ENCODE data around the gene PLEKHF1. TPM values are rescaled to one million over a fixed set of nuclear protein-coding genes. Genes with fewer than 3 reads are reported as not detected.

Gene PLEKHF1
- total RNA-seq, 1 experiment from 2014 or later, result 5.5 TPM

GRCh38 chr19:29683009-29683408 lies 17.7 kb downstream of the PLEKHF1 start:
- no peaks in the 10 kb centered on the region for H3K9me2 ChIP-seq (ENCODE audit: insufficient read depth)
- ChIA-PET CTCF (no interaction called here), RAD21 (ENCODE audit: low non-redundant PET in 1 of 2, low total read pairs in 2 of 2, uncharacterized antibody in 2 of 2, unreplicated experiment in 2 of 2) (no interaction called here), POLR2A (no interaction called here)
- H3K9ac ChIP-seq (ENCODE audit: low read length), result no peak overlapping the region
- TF ChIP-seq YY1 (IDR thresholded peaks at IDR 0.05; ENCODE audit: extremely low read depth, insufficient replicate concordance, low read depth, low read length), result no peak
- no peak for TF ChIP-seq POLR2A (IDR thresholded peaks at IDR 0.05; ENCODE audit: borderline replicate concordance, extremely low read depth, insufficient read depth, insufficient read length)
- TF ChIP-seq MAX (IDR thresholded peaks at IDR 0.05), result no peak
- TF ChIP-seq POLR2AphosphoS5 (IDR thresholded peaks at IDR 0.05; ENCODE audit: low read depth, low read length), result no peak
- no peak for TF ChIP-seq ZFX (IDR thresholded peaks at IDR 0.05)
- no peaks in the 10 kb centered on the region for H3K79me2 ChIP-seq (ENCODE audit: insufficient read depth, low read length)
- H3K4me3 ChIP-seq (replicated peaks in 1 of 2; ENCODE audit: low read depth in 1 of 2, low read length in 2 of 2), result no peak overlapping the region
- no peaks in the 10 kb centered on the region for H3K27me3 ChIP-seq (ENCODE audit: insufficient read depth, low read length)
- H3K9me3 ChIP-seq (ENCODE audit: control insufficient read depth in 1 of 2, insufficient read depth in 1 of 2, low read depth in 1 of 2, low read length in 2 of 2), result no peaks in the 10 kb centered on the region
- DNase-seq (ENCODE audit: low read depth, low spot score) (no peak), ATAC-seq (no peak)
- no peak overlapping the region for H3K27ac ChIP-seq (ENCODE audit: low read depth, low read length)
- intact Hi-C loops (cut with micrococcal nuclease), result no loop called here
- H2AFZ ChIP-seq (ENCODE audit: low read depth, low read length, poor library complexity, severe bottlenecking), result no peak overlapping the region
- H3K36me3 ChIP-seq (ENCODE audit: control insufficient read depth in 1 of 2, insufficient read depth in 2 of 2, low read length in 2 of 2), result no peaks in the 10 kb centered on the region
- no peak overlapping the region for H3K4me2 ChIP-seq (ENCODE audit: low read length)
- H3K4me1 ChIP-seq (ENCODE audit: control insufficient read depth in 1 of 2, insufficient read depth in 2 of 2, low read length in 2 of 2), result peaks cover 0 to 6% of the 10 kb centered on the region in 2 experiments; a peak in 1 of 4 replicates
- no TSS peak for BruUV-seq (replicated peaks)
- no peaks in the 10 kb centered on the region for H4K20me1 ChIP-seq (ENCODE audit: insufficient read depth)

- no peaks in the 10 kb centered on the region; a peak in 2 of 4 replicates for H3K9me3 ChIP-seq (ENCODE audit: control insufficient read depth in 1 of 2, insufficient read depth in 1 of 2, low read depth in 1 of 2, low read length in 2 of 2)
- TF ChIP-seq MAX (IDR thresholded peaks at IDR 0.05), result no peak
- TF ChIP-seq ELF1 (IDR thresholded peaks at IDR 0.05; ENCODE audit: borderline replicate concordance, low read depth), result no peak
- no peak for TF ChIP-seq POLR2A (IDR thresholded peaks at IDR 0.05; ENCODE audit: borderline replicate concordance, extremely low read depth, insufficient read depth, insufficient read length)
- H3K79me2 ChIP-seq (ENCODE audit: insufficient read depth, low read length), result no peaks in the 10 kb centered on the region
- no peaks in the 10 kb centered on the region for H3K27me3 ChIP-seq (ENCODE audit: insufficient read depth, low read length)
- no peak overlapping the region for H2AFZ ChIP-seq (ENCODE audit: low read depth, low read length, poor library complexity, severe bottlenecking)
- H3K4me2 ChIP-seq (ENCODE audit: low read length), result no peak overlapping the region
- no peak overlapping the region for H3K9ac ChIP-seq (ENCODE audit: low read length)
- H3K9me2 ChIP-seq (ENCODE audit: insufficient read depth), result no peaks in the 10 kb centered on the region
- H3K36me3 ChIP-seq (ENCODE audit: control insufficient read depth in 1 of 2, insufficient read depth in 2 of 2, low read length in 2 of 2), result no peaks in the 10 kb centered on the region
- H3K27ac ChIP-seq (ENCODE audit: low read depth, low read length), result no peak overlapping the region
- ChIA-PET CTCF (no interaction called here), RAD21 (ENCODE audit: low non-redundant PET in 1 of 2, low total read pairs in 2 of 2, uncharacterized antibody in 2 of 2, unreplicated experiment in 2 of 2) (no interaction called here), POLR2A (no interaction called here)
- no peak overlapping the region for H3K4me3 ChIP-seq (replicated peaks in 1 of 2; ENCODE audit: low read depth in 1 of 2, low read length in 2 of 2)
- no TSS peak for BruUV-seq (replicated peaks)
- DNase-seq (ENCODE audit: low read depth, low spot score), result no peak
- no peaks in the 10 kb centered on the region for H4K20me1 ChIP-seq (ENCODE audit: insufficient read depth)
- intact Hi-C loops (cut with micrococcal nuclease), result no loop called here
- no peak for ATAC-seq
- H3K4me1 ChIP-seq (ENCODE audit: control insufficient read depth in 1 of 2, insufficient read depth in 2 of 2, low read length in 2 of 2), result peaks cover 0 to 6% of the 10 kb centered on the region in 2 experiments; a peak in 1 of 4 replicates
Observed at GRCh38 chr19:29685326-29685725, 20.1 kb downstream of the PLEKHF1 start.
